ENCODE results near the gene MCRIP1.

DNA sequence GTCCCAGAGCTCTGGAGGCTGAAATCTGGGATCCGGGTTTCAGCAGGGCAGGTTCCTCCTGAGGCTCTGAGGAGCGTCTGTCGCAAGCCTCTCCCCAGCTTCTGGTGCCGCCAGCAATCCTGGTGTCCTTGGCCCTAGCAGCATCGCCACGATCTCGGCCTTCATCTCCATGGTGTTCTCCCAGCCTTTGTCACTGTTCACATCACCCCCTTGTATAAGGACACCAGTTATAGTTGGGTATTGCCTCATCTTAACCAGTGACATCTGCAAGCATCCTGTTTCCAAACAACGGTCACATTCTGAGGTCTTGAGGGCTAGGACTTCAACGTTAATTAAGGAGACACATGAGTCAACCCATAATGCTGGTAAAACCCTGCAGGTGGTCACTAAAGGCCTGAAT, 4.5 kb upstream of the MCRIP1 start:
- TF ChIP-seq, protein P1, sequence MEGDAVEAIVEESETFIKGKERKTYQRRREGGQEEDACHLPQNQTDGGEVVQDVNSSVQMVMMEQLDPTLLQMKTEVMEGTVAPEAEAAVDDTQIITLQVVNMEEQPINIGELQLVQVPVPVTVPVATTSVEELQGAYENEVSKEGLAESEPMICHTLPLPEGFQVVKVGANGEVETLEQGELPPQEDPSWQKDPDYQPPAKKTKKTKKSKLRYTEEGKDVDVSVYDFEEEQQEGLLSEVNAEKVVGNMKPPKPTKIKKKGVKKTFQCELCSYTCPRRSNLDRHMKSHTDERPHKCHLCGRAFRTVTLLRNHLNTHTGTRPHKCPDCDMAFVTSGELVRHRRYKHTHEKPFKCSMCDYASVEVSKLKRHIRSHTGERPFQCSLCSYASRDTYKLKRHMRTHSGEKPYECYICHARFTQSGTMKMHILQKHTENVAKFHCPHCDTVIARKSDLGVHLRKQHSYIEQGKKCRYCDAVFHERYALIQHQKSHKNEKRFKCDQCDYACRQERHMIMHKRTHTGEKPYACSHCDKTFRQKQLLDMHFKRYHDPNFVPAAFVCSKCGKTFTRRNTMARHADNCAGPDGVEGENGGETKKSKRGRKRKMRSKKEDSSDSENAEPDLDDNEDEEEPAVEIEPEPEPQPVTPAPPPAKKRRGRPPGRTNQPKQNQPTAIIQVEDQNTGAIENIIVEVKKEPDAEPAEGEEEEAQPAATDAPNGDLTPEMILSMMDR (IDR thresholded peaks at IDR 0.05; ENCODE audit: low read length) = no peak
- TF ChIP-seq EZH2 (IDR thresholded peaks at IDR 0.05; ENCODE audit: borderline replicate concordance, low read length) = no peak

Measured in OCI-LY1 (cell line).